GM12865 (cell line): Measurements from ENCODE around the gene EML2.
A peak's percentile ranks its signal among the peaks of the same experiment; 100 is the strongest.

Source experiments
- DNase-seq: peaks from one replicate; pipeline ENCODE4 v3.0.0; 2010; ENCODE audit warnings: low read depth
- H3K4me3 ChIP-seq: 2 replicates; pipeline ENCODE4 v1.5.1; 2011; ENCODE audit warnings: mild to moderate bottlenecking, low read depth, low read length, control low read depth
- TF ChIP-seq, protein P1 (sequence below): IDR thresholded peaks from 2 replicates; pipeline ENCODE4 v1.5.1; 2011; ENCODE audit warnings: low read length, control low read depth, low read depth, inconsistent platforms; ENCODE audit not compliant: insufficient read depth; ENCODE audit errors: missing control alignments

Gene EML2

DNA sequence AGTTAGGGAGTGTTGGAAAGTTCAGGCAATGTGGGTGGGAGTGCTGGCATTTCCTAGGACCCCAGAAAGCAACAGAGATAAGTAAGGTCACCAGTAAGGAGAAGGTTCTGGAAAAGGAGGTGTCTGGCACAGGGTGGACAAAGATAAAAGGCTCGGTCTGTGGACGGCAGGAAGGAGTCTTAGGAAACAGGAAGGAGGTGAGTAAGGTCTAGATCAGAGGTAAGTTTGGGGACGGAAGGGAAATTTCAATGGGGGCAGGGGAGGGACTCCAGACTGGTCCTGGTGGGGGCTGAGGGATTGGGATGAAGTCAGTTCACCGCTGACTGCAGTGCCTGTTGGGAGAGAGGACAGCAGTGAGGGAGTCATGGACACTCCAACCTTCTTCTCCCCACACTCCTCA is 46.8 kb downstream of the EML2 start:
- DNase-seq = no peak
- H3K4me3 ChIP-seq = no peak overlapping the region
- TF ChIP-seq, protein P1, sequence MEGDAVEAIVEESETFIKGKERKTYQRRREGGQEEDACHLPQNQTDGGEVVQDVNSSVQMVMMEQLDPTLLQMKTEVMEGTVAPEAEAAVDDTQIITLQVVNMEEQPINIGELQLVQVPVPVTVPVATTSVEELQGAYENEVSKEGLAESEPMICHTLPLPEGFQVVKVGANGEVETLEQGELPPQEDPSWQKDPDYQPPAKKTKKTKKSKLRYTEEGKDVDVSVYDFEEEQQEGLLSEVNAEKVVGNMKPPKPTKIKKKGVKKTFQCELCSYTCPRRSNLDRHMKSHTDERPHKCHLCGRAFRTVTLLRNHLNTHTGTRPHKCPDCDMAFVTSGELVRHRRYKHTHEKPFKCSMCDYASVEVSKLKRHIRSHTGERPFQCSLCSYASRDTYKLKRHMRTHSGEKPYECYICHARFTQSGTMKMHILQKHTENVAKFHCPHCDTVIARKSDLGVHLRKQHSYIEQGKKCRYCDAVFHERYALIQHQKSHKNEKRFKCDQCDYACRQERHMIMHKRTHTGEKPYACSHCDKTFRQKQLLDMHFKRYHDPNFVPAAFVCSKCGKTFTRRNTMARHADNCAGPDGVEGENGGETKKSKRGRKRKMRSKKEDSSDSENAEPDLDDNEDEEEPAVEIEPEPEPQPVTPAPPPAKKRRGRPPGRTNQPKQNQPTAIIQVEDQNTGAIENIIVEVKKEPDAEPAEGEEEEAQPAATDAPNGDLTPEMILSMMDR = no peak

DNA sequence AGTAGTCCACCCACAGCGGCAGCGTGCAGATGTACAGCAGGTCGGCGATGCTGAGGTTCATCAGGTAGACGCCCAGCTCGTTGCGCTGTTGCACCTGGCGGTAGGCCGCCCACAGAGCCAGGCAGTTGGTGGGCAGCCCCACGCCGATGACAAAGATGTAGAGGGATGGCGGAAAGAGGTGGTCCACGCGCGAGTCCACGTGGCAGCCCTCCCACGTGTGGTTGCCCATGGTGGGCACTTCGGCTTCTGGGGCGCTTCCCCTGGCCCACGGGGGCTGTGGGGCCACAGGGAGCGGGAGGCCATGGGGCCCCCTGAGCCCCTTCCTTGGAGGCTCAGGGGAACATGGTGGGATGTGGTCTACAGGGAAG is 47.6 kb downstream of the EML2 start:
- TF ChIP-seq, protein P1 = no peak
- no peak overlapping the region for H3K4me3 ChIP-seq
- DNase-seq = no peak

DNA sequence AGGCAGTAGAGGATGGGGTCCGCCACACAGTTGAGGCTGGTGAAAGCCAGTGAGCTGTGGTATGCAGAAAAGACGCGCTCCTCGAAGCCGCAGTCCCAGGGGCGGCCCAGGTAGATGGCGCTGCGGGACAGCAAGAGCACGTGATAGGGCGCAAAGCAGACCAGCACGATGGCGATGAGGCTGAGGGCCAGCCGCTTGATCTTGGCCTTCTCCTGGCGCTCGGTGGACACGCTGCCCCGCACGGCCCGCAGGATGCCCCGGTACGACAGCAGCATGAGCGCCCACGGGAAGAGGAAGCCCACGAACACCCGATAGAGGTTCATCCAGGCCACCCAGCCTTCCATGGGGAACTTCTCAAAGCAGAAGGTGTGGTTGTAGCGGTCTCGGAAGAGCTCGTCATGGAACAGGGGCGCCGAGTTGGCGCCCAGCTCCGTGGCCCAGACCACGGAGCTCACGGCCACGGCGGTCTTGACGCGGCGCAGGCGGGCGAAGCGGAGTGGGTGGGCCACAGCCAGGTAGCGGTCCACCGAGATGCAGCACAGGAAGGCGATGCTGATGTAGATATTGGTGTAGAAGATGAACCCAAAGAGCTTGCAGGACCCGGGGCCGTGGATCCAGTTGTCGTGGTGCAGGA is 48.1 kb downstream of the EML2 start:
- no peak overlapping the region for H3K4me3 ChIP-seq

DNA sequence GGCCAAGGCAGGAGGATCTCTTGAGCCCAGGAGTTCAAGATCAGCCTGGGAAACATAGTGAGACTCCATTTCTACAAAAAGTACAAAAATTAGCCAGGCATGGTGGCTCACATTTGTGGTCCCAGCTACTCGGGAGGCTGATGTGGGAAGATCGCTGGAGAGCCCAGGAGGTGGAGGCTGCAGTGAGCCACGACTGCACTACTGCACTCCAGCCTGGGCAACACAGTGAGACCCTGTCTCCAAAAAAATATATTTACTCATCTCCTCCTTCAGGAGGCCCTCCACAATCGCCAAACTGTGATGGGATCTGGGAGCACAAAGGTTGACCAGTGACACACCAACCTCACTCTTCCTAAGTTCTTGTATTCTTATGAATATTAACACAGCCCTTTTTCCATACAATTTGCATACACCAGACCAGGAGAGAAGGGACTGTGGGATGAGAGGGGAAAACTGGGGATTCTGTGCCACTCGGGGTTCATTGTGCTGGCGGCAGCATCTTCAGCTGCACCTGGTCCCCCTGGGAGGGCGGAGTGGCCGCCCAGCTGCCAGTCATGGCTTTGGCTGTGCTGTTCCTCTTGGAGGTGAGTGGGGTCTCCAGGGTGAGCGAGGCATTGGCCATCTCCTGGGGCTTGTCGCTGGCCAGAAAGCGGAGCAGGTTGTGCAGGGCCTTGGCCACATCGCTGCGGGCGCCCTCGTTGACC is 48.7 kb downstream of the EML2 start:
- no peak for DNase-seq
- TF ChIP-seq, protein P1 = no peak
- no peak overlapping the region for H3K4me3 ChIP-seq

More for the DNA sequence above, 48.1 kb downstream of the EML2 start:
- peak; percentile 66 for DNase-seq
- TF ChIP-seq, protein P1 = peak; percentile 45

DNA sequence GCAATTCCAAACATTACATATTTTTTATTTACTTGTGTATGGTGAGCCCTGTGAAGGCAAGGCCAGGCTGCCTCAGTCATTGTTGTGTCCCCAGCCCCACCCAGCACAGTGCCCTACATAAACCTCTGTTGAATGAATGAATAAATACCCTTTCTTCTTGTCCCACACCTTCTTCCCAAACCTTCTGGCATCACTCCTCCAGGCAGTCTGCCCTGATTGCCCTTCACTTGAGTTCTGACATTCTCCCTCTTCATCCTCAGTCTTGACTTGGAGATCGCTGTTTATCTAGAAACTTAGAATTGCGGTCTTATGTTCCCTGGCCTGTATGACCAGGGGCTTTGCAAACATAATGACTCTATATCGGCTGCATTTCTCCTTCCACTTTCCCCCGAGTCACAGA is 49.4 kb downstream of the EML2 start:
- no peak overlapping the region for H3K4me3 ChIP-seq
- TF ChIP-seq, protein P1 = no peak
- no peak for DNase-seq

DNA sequence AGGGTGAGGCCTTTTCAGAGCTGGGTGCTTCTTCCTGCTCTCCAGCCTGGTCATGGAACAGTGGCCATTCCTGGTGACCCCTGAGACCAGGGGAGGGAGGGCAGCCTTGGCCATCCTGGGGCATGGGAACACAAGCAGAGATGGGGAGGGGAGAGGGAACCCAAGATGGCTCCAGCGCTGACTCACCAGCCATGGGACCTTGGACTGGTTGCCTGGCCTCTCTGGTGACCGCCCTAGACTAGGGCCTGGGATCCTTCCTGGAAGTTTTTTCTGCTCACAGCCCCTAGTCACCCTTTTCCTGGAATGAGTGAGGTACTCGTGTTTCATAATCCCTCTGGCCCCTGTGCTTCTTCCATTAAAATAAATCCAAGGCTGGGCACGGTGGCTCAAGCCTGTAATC is 51.3 kb downstream of the EML2 start:
- TF ChIP-seq, protein P1 = no peak
- DNase-seq = no peak

More for the DNA sequence above, 51.3 kb downstream of the EML2 start:
- H3K4me3 ChIP-seq = no peak overlapping the region
